ENCODE data around the gene ANO6.

GRCh38 chr12:45296046-45296586 is 80.2 kb downstream of the ANO6 start:
- TF ChIP-seq, protein P1, sequence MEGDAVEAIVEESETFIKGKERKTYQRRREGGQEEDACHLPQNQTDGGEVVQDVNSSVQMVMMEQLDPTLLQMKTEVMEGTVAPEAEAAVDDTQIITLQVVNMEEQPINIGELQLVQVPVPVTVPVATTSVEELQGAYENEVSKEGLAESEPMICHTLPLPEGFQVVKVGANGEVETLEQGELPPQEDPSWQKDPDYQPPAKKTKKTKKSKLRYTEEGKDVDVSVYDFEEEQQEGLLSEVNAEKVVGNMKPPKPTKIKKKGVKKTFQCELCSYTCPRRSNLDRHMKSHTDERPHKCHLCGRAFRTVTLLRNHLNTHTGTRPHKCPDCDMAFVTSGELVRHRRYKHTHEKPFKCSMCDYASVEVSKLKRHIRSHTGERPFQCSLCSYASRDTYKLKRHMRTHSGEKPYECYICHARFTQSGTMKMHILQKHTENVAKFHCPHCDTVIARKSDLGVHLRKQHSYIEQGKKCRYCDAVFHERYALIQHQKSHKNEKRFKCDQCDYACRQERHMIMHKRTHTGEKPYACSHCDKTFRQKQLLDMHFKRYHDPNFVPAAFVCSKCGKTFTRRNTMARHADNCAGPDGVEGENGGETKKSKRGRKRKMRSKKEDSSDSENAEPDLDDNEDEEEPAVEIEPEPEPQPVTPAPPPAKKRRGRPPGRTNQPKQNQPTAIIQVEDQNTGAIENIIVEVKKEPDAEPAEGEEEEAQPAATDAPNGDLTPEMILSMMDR (IDR thresholded peaks at IDR 0.05), result no peak
- no peak for TF ChIP-seq EP300 (IDR thresholded peaks at IDR 0.05; ENCODE audit: low read depth)
- TF ChIP-seq POLR2A (IDR thresholded peaks at IDR 0.05), result no peak
